Thoracic aorta (tissue), 2 donors: ENCODE data around the gene GREB1L. TPM values are rescaled to one million over a fixed set of nuclear protein-coding genes. Genes with fewer than 3 reads are reported as not detected.
"Not testable (repeated sequence)": the region's sequence is repeated elsewhere in the genome, so short reads cannot be mapped to it uniquely, and the experiment has no call there.

Experiments
- ATAC-seq: fragments of 150-250 bp; one replicate; pipeline ENCODE4 v1.8.0; 2017; ENCODE audit warnings: low read depth; ENCODE audit not compliant: insufficient number of reproducible peaks, low FRiP score
- DNase-seq: peaks from one replicate; pipeline ENCODE4 v3.0.0-alpha.2; 2020; ENCODE audit warnings: low spot score
- H3K27ac ChIP-seq, 2 donors: fragments of 200-600 bp; sonication (generic); 1 replicate in 1 of 2; 2 replicates in 1 of 2; pipeline ENCODE4 v1.5.1; 2016; ENCODE audit warnings: mild to moderate bottlenecking in 2 of 2, moderate library complexity in 2 of 2
- H3K27me3 ChIP-seq: fragments of 200-600 bp; sonication (generic); replicated peaks from 2 replicates; pipeline ENCODE4 v1.6.0; 2016; ENCODE audit warnings: mild to moderate bottlenecking; ENCODE audit not compliant: insufficient read depth
- H3K36me3 ChIP-seq: fragments of 200-600 bp; sonication (generic); one replicate; pipeline ENCODE4 v1.5.1; 2016
- H3K4me1 ChIP-seq, 2 donors: fragments of 200-600 bp; sonication (generic); 1 replicate in 1 of 2; 2 replicates in 1 of 2; pipeline versions ENCODE4 v1.5.1 to v1.6.0; 2016; ENCODE audit warnings: low read depth in 2 of 2, mild to moderate bottlenecking in 1 of 2; ENCODE audit not compliant: control insufficient read depth in 1 of 2
- H3K4me3 ChIP-seq: fragments of 200-600 bp; sonication (generic); 2 replicates; pipeline ENCODE4 v1.5.1; 2016; ENCODE audit warnings: mild to moderate bottlenecking
- H3K9me3 ChIP-seq: fragments of 200-600 bp; sonication (generic); 2 replicates; pipeline ENCODE4 v1.5.1; 2016
- total RNA-seq, 2 donors: library from RNA; depleted of rRNA; stranded (reverse); fragments of >200 nt; gene quantifications; one replicate each; pipeline versions ENCODE4 v1.1.0 to v1.2.3, GENCODE V29; 2016
- TF ChIP-seq, protein P1 (sequence below): fragments of 200-600 bp; sonication (generic); IDR thresholded peaks from one replicate; pipeline ENCODE4 v1.5.1; 2019; ENCODE audit warnings: antibody characterized with exemption

The GREB1L gene
- total RNA-seq, 2 donors from 2014 or later: 12.7 to 20.0 TPM

DNA sequence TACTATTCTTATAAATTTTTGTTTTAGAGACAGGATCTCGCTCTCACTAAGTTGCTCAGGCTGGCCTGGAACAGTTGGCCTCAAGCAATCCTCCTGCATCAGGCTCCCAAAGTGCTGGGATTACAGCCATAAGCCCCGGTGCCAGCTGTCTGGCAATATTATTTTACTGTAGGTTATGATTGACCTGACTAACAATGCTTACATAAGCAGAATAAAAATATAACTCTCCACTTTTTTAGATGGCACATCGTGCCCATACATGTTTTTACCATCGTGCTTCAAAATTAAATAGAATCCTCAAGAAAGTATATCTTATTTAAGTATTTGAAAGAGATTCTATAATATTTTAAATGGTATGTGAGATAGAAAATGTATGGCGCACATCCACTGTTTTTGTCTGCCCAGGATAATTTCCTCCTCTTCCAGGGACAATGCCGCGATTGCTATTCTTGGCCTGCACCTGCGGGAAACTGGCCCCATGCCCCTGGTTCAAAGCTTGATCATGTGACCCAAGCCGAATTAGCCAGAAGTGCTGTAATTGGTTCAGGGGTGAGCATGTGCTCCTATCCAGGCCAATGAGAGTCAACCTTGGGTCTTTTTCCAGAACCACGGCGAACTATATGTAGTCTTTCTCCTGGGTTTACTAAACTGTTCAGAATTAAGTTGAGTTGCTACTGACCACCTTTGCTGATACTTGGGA lies 38.3 kb upstream of the GREB1L start:
- TF ChIP-seq, protein P1, sequence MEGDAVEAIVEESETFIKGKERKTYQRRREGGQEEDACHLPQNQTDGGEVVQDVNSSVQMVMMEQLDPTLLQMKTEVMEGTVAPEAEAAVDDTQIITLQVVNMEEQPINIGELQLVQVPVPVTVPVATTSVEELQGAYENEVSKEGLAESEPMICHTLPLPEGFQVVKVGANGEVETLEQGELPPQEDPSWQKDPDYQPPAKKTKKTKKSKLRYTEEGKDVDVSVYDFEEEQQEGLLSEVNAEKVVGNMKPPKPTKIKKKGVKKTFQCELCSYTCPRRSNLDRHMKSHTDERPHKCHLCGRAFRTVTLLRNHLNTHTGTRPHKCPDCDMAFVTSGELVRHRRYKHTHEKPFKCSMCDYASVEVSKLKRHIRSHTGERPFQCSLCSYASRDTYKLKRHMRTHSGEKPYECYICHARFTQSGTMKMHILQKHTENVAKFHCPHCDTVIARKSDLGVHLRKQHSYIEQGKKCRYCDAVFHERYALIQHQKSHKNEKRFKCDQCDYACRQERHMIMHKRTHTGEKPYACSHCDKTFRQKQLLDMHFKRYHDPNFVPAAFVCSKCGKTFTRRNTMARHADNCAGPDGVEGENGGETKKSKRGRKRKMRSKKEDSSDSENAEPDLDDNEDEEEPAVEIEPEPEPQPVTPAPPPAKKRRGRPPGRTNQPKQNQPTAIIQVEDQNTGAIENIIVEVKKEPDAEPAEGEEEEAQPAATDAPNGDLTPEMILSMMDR: no peak
- no peaks in the 10 kb centered on the region for H3K36me3 ChIP-seq
- H3K9me3 ChIP-seq: no peaks in the 10 kb centered on the region
- H3K27ac ChIP-seq: no peak overlapping the region
- no peaks in the 10 kb centered on the region for H3K27me3 ChIP-seq
- H3K4me1 ChIP-seq: no peaks in the 10 kb centered on the region
- no peak for ATAC-seq
- no peak overlapping the region for H3K4me3 ChIP-seq
- DNase-seq: no peak

GRCh38 chr18:21205695-21206094 lies 36.3 kb upstream of the GREB1L start:
- Histone ChIP-seq H3K9me3 (no peaks in the 10 kb centered on the region), H3K4me3 (no peak overlapping the region), H3K36me3 (no peaks in the 10 kb centered on the region), H3K27ac (no peak overlapping the region), H3K4me1 (no peaks in the 10 kb centered on the region), H3K27me3 (no peaks in the 10 kb centered on the region)
- no peak for DNase-seq
- TF ChIP-seq, protein P1: no peak
- ATAC-seq: no peak

- DNase-seq (no peak), ATAC-seq (no peak)
- H3K27ac ChIP-seq: no peak overlapping the region
Observed at GRCh38 chr18:21210278-21210677, 31.8 kb upstream of the GREB1L start.

DNA sequence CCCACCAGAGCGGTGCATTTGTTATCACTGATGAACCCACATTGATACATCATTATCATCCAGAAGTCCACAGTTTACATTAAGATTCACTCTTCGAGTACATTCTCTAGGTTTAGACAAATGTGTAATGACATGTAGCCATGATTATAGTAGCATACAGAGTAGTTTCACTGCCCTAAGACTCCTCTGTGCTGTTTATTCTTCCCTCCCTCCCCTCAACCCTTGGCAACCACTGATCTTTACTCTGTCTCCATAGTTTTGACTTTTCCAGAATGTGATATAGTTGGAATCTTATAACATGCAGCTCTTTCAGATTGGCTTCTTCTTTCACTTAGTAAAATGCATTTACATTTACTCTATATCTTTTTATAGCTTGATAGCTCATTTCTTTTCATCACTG lies 31.2 kb upstream of the GREB1L start:
- H3K36me3 ChIP-seq: no peaks in the 10 kb centered on the region
- ATAC-seq (no peak), DNase-seq (no peak)
- H3K27me3 ChIP-seq: no peaks in the 10 kb centered on the region
- H3K4me1 ChIP-seq: no peaks in the 10 kb centered on the region
- H3K27ac ChIP-seq: no peak overlapping the region
- no peaks in the 10 kb centered on the region for H3K9me3 ChIP-seq
- no peak overlapping the region for H3K4me3 ChIP-seq
- TF ChIP-seq, protein P1: no peak

More at GRCh38 chr18:21210278-21210677, 31.8 kb upstream of the GREB1L start:
- Histone ChIP-seq H3K9me3 (no peaks in the 10 kb centered on the region), H3K36me3 (no peaks in the 10 kb centered on the region), H3K4me1 (no peaks in the 10 kb centered on the region), H3K27me3 (no peaks in the 10 kb centered on the region), H3K4me3 (no peak overlapping the region)
- TF ChIP-seq, protein P1: no peak

DNA sequence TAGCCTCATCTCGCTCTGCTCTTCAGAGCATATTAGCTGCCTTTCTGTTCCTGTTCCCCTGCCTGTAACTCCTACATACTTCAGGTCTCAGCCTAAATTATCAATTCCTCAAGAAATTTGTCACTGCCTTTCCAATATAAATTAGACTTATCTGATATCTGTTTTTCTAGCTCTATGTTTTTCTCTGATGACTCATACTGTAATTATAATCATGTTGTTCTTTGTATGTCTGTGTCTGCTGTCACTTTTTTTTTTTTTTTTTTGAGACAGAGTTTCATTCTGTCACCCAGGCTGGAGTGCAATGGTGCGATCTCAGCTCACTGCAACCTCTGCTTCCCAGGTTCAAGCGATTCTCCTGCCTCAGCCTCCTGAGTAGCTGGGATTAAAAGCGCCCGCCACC lies 27.6 kb upstream of the GREB1L start:
- H3K36me3 ChIP-seq, H3K27ac ChIP-seq, H3K4me3 ChIP-seq, H3K9me3 ChIP-seq, ATAC-seq, H3K27me3 ChIP-seq, H3K4me1 ChIP-seq, DNase-seq: not testable (repeated sequence)

DNA sequence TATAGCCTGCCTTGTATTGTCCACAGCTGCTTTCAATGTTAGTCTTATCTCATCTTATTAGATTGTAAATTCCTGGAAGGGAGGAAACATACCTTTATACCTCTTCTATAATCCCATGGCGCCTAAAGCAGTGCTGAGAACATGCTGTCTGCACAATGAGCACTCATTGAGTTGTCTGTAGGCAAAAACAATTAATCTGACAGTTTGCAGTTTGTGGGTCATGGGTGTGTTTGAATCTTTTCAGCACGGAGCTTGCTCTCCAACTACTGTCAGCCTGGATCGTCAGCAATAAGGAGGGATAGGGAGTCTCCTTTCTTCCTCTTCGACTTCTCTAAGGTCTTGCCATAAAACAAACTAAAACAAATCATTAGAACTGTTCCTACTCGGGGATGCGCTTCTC lies 26.5 kb upstream of the GREB1L start:
- DNase-seq (no peak), ATAC-seq (no peak)
- TF ChIP-seq, protein P1: no peak
- no peak overlapping the region for H3K27ac ChIP-seq
- H3K4me1 ChIP-seq: no peaks in the 10 kb centered on the region
- H3K36me3 ChIP-seq: no peaks in the 10 kb centered on the region
- no peak overlapping the region for H3K4me3 ChIP-seq
- no peaks in the 10 kb centered on the region for H3K9me3 ChIP-seq
- no peaks in the 10 kb centered on the region for H3K27me3 ChIP-seq
